ENCODE data around the gene TTYH2. TPM values are rescaled to one million over a fixed set of nuclear protein-coding genes. Genes with fewer than 3 reads are reported as not detected.

Gene TTYH2
- total RNA-seq, 4 donors from 2014 or later, result 5.5 to 7.7 (median 6.3) TPM

- no peak overlapping the region for H3K27ac ChIP-seq
- 79 to 83% methylated on average over 8 to 11 of the region's 15 CpGs for WGBS, 2 donors (ENCODE audit: low coverage in 1 of 2)
- no peak overlapping the region for H3K4me3 ChIP-seq
- H3K4me1 ChIP-seq, result no peaks in the 10 kb centered on the region
- H3K27me3 ChIP-seq, result peaks cover 34% of the 10 kb centered on the region
- peaks cover 0 to 30% (median 0%) of the 10 kb centered on the region in 3 donors for H3K9me3 ChIP-seq
- no peaks in the 10 kb centered on the region for H3K36me3 ChIP-seq
- TF ChIP-seq POLR2AphosphoS5 (IDR thresholded peaks at IDR 0.05), result no peak
- TF ChIP-seq POLR2A (IDR thresholded peaks at IDR 0.05), result no peak
- no peak for TF ChIP-seq CTCF (IDR thresholded peaks at IDR 0.05)
- TF ChIP-seq EP300 (IDR thresholded peaks at IDR 0.05), result no peak
- ATAC-seq, result no peak
Observed at GRCh38 chr17:74307984-74308773, 94.8 kb downstream of the TTYH2 start.

- peaks cover 0 to 22% (median 0%) of the 10 kb centered on the region in 3 donors for H3K9me3 ChIP-seq
- H3K36me3 ChIP-seq, result no peaks in the 10 kb centered on the region
- H3K27me3 ChIP-seq, result peaks cover 34% of the 10 kb centered on the region
- H3K4me3 ChIP-seq, result no peak overlapping the region
- 88% methylated on average over 5 of the region's 12 CpGs; no CpG with 5 or more reads in 1 of the 2 donors for WGBS, 2 donors (ENCODE audit: low coverage in 1 of 2)
- no peak for ATAC-seq
- H3K4me1 ChIP-seq, result no peaks in the 10 kb centered on the region
- H3K27ac ChIP-seq, result no peak overlapping the region
- TF ChIP-seq POLR2AphosphoS5 (IDR thresholded peaks at IDR 0.05), result no peak
- TF ChIP-seq EP300 (IDR thresholded peaks at IDR 0.05), result no peak
- TF ChIP-seq POLR2A (IDR thresholded peaks at IDR 0.05), result no peak
- no peak for TF ChIP-seq CTCF (IDR thresholded peaks at IDR 0.05)
Observed at GRCh38 chr17:74309902-74310301, 96.5 kb downstream of the TTYH2 start.

Other genes starting within 250 kb of the TTYH2 start
- gene RPL38, start 9.9 kb upstream of the TTYH2 start, total RNA-seq, result 100 to 1,000 TPM; 407 to 628 (median 526) TPM
- gene DNAI2, start 60.7 kb downstream of the TTYH2 start, total RNA-seq, result not detected
- 1 to 10 TPM in 2 of 4 donors, under 1 TPM in 2; 0.81 to 2.1 (median 1.5) TPM for gene KIF19, start 112.7 kb downstream of the TTYH2 start, total RNA-seq
- gene BTBD17, start 148.3 kb downstream of the TTYH2 start, total RNA-seq, result not detected
- gene GPR142, start 153.9 kb downstream of the TTYH2 start, total RNA-seq, result 1 to 10 TPM in 1 of 4 donors, not detected in 3; 1.1 TPM
- gene GPRC5C, start 218.5 kb downstream of the TTYH2 start, total RNA-seq, result 10 to 100 TPM; 11.3 to 27.2 (median 14.3) TPM